Panc1 (cell line): ENCODE data around the gene GPC2. TPM values are rescaled to one million over a fixed set of nuclear protein-coding genes. Genes with fewer than 3 reads are reported as not detected.

Source experiments
- ATAC-seq: fragments of 200-7000 bp; cut with Tn5 transposase; 2 replicates; pipeline ENCODE4 v1.9.1; 2020; ENCODE audit warnings: mild to moderate bottlenecking, moderate library complexity
- BruUV-seq: library from RNA; stranded (reverse); fragments of 400-500 nt; replicated peaks from 2 replicates; lab custom pipeline; 2021; lab: Mats Ljungman, UMichigan
- CTCF ChIA-PET: fragments of 300-600 bp; sonication (Branson Sonifier 250); formaldehyde crosslinking; loops from one replicate; lab custom pipeline; 2022; ENCODE audit warnings: antibody characterized with exemption; lab: Charles Lee
- POLR2A ChIA-PET: fragments of 300-600 bp; sonication (Branson Sonifier 250); formaldehyde crosslinking; loops from one replicate; lab custom pipeline; 2022; ENCODE audit warnings: antibody characterized with exemption; lab: Charles Lee
- DNase-seq: peaks from one replicate; pipeline ENCODE4 v3.0.0-alpha.2; 2010; ENCODE audit warnings: low read depth, low spot score
- H3K27ac ChIP-seq: 2 replicates; pipeline ENCODE4 v1.5.1; 2011; ENCODE audit warnings: mild to moderate bottlenecking, low read length, inconsistent platforms
- H3K27me3 ChIP-seq: fragments of 200-500 bp; sonication (Bioruptor generic); 2 replicates; pipeline ENCODE4 v1.6.0; 2014; ENCODE audit warnings: low read length, inconsistent platforms; ENCODE audit not compliant: control insufficient read depth, insufficient read depth
- H3K36me3 ChIP-seq: fragments of 200-500 bp; sonication (Bioruptor generic); 2 replicates; pipeline ENCODE4 v1.5.1; 2014; ENCODE audit warnings: inconsistent platforms, mild to moderate bottlenecking, low read length, moderate library complexity; ENCODE audit not compliant: control insufficient read depth, insufficient read depth
- H3K4me1 ChIP-seq: 2 replicates; pipeline ENCODE4 v1.5.1; 2011; ENCODE audit warnings: inconsistent platforms, mild to moderate bottlenecking, low read length, moderate library complexity; ENCODE audit not compliant: control insufficient read depth, insufficient read depth
- H3K4me3 ChIP-seq, 2 experiments: 2 replicates each; pipeline ENCODE4 v1.5.1; 2011 to 2012; ENCODE audit warnings: low read depth in 2 of 2, low read length in 2 of 2, mild to moderate bottlenecking in 2 of 2, inconsistent platforms in 1 of 2, moderate library complexity in 1 of 2
- H3K9me3 ChIP-seq: fragments of 200-500 bp; sonication (Bioruptor generic); 2 replicates; pipeline ENCODE4 v1.5.1; 2014; ENCODE audit warnings: low read depth, mild to moderate bottlenecking, inconsistent platforms, low read length, moderate library complexity; ENCODE audit not compliant: control insufficient read depth, insufficient read depth
- POLR2AphosphoS5 ChIP-seq: IDR thresholded peaks from 2 replicates; pipeline ENCODE4 v1.6.1; 2012; ENCODE audit warnings: mild to moderate bottlenecking, low read depth, low read length, moderate library complexity
- REST ChIP-seq, 2 experiments: IDR thresholded peaks; 2 replicates each; pipeline ENCODE4 v1.6.1; 2011 to 2012; ENCODE audit warnings: low read depth in 2 of 2, control low read depth in 1 of 2, low read length in 1 of 2, mild to moderate bottlenecking in 1 of 2, moderate library complexity in 1 of 2; ENCODE audit not compliant: insufficient read depth in 1 of 2
- SIN3A ChIP-seq: IDR thresholded peaks from 2 replicates; pipeline ENCODE4 v1.6.1; 2012; ENCODE audit warnings: low read depth, mild to moderate bottlenecking, low read length, moderate library complexity, borderline replicate concordance; ENCODE audit not compliant: insufficient read depth
- TCF7L2 ChIP-seq: IDR thresholded peaks from 2 replicates; pipeline ENCODE4 v1.6.1; 2011; ENCODE audit warnings: mild to moderate bottlenecking, low read depth, low read length, inconsistent platforms
- in situ Hi-C: cut with HindIII; loops from 2 replicates; pipeline ENCODE4 v1.10.0; 2016; ENCODE audit warnings: low sequenced_read_pairs, low pct_unique_long_range_greater_than_20kb
- intact Hi-C: fragments of 100-400 bp; cut with micrococcal nuclease; formaldehyde crosslinking; loops from one replicate; pipeline ENCODE4 v1.10.0; 2022; ENCODE audit not compliant: unreplicated experiment
- total RNA-seq: library from RNA; stranded (reverse); gene quantifications from one replicate; pipeline ENCODE4 v1.2.1, GENCODE V29; 2021; ENCODE audit not compliant: unreplicated experiment
- TF ChIP-seq, protein P1 (sequence below): fragments of 450-650 bp; IDR thresholded peaks from 2 replicates; pipeline ENCODE4 v1.5.1; 2017; ENCODE audit warnings: mild to moderate bottlenecking

Gene GPC2
- total RNA-seq, 1 experiment from 2014 or later = 7.9 TPM

- intact Hi-C loops (no loop called here), in situ Hi-C loops (no loop called here)
- CTCF ChIA-PET = interaction anchor here (0.7 kb wide), 1 partner anchor 23 kb away, joined by 6 read pairs; the partner anchor contains the start of gene LAMTOR4
These were observed 50.8 kb downstream of the GPC2 start for GRCh38 chr7:100126239-100126930.

More at GRCh38 chr7:100126239-100126930, 50.8 kb downstream of the GPC2 start:
- POLR2A ChIA-PET = interaction anchor here (0.7 to 0.9 kb wide), 2 partner anchors 24 to 26 kb away, joined by 3 to 15 read pairs; no protein-coding TSS in a partner anchor
- Histone ChIP-seq H3K4me3 (peak overlapping the region; percentile 82 to 98), H3K4me1 (peaks cover 22% of the 10 kb centered on the region), H3K36me3 (peaks cover 2% of the 10 kb centered on the region; the same call in 1 of the 2 replicates), H3K27me3 (no peaks in the 10 kb centered on the region), H3K9me3 (no peaks in the 10 kb centered on the region), H3K27ac (peak overlapping the region; percentile 97)
- DNase-seq (no peak), ATAC-seq (peak; percentile 46)
- TSS peak; percentile 92 for BruUV-seq
- no peak for TF ChIP-seq POLR2AphosphoS5
- no peak for TF ChIP-seq TCF7L2
- TF ChIP-seq, protein P1, sequence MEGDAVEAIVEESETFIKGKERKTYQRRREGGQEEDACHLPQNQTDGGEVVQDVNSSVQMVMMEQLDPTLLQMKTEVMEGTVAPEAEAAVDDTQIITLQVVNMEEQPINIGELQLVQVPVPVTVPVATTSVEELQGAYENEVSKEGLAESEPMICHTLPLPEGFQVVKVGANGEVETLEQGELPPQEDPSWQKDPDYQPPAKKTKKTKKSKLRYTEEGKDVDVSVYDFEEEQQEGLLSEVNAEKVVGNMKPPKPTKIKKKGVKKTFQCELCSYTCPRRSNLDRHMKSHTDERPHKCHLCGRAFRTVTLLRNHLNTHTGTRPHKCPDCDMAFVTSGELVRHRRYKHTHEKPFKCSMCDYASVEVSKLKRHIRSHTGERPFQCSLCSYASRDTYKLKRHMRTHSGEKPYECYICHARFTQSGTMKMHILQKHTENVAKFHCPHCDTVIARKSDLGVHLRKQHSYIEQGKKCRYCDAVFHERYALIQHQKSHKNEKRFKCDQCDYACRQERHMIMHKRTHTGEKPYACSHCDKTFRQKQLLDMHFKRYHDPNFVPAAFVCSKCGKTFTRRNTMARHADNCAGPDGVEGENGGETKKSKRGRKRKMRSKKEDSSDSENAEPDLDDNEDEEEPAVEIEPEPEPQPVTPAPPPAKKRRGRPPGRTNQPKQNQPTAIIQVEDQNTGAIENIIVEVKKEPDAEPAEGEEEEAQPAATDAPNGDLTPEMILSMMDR = no peak
- no peak for TF ChIP-seq REST (IDR thresholded peaks at IDR 0.05; ENCODE audit: insufficient read depth in 1 of 2, low read depth in 2 of 2, low read length in 1 of 2)
- no peak for TF ChIP-seq SIN3A
